ENCODE data around the gene TP53AIP1. TPM values are rescaled to one million over a fixed set of nuclear protein-coding genes. Genes with fewer than 3 reads are reported as not detected.
A peak's percentile ranks its signal among the peaks of the same experiment; 100 is the strongest.

TP53AIP1 gene
- total and polyA plus RNA-seq, 4 experiments from 2014 or later, result not detected

DNA sequence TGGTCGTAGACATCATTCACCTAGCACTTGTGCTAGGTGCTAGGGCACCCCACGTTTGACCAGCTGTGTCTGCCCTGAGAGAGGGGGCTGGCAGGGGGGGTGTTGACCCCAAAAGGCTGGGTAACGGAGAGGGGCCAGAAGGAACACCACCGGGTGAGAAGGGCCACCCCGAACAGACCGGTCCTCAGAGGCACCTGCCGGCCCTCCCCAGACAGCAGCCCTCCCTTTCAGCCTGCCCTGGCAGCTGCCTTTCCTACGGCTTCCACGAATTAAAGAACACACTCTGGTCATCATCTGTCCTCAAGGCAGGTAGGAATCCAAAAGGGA lies 52.5 kb downstream of the TP53AIP1 start:
- DNase-seq, result no peak
- intact Hi-C loops (cut with micrococcal nuclease), result no loop called here
- Mint-ChIP-seq H3K9me3 (peaks cover 0 to 2% (median 0%) of the 10 kb centered on the region in 8 donors), H3K27ac (no peak overlapping the region), H3K27me3 (peaks cover 34 to 46% of the 10 kb centered on the region in 2 donors), H3K4me1 (peaks cover 5 to 24% (median 11%) of the 10 kb centered on the region in 4 donors), H3K4me3 (peak overlapping the region in 6 of 8 donors; percentile 6 to 78 (median 35)), H3K36me3 (no peaks in the 10 kb centered on the region)
- ChIA-PET CTCF (ENCODE audit: partially characterized antibody) (interaction anchor here (1.0 to 4.3 kb wide), 3 partner anchors 9 to 67 kb away, joined by 3 to 18 read pairs (median 4); no protein-coding TSS in a partner anchor), POLR2A (ENCODE audit: partially characterized antibody) (interaction anchor here (0.8 kb wide), 1 partner anchor 9 kb away, joined by 3 read pairs; no protein-coding TSS in a partner anchor)
- no peaks in the 10 kb centered on the region for H3K36me3 ChIP-seq (ENCODE audit: insufficient read depth, low read length)
- peaks cover 27% of the 10 kb centered on the region for H3K27me3 ChIP-seq (ENCODE audit: insufficient read depth, low read length)
- H3K27ac ChIP-seq (ENCODE audit: low read depth, low read length), result no peak overlapping the region
- no peaks in the 10 kb centered on the region for H3K9me3 ChIP-seq (ENCODE audit: control insufficient read depth in 1 of 2, low read length in 2 of 2)
- H3K4me1 ChIP-seq (ENCODE audit: insufficient read depth, low read length), result peaks cover 12% of the 10 kb centered on the region
- no peak overlapping the region for H3K4me3 ChIP-seq (ENCODE audit: low read length in 2 of 2)

DNA sequence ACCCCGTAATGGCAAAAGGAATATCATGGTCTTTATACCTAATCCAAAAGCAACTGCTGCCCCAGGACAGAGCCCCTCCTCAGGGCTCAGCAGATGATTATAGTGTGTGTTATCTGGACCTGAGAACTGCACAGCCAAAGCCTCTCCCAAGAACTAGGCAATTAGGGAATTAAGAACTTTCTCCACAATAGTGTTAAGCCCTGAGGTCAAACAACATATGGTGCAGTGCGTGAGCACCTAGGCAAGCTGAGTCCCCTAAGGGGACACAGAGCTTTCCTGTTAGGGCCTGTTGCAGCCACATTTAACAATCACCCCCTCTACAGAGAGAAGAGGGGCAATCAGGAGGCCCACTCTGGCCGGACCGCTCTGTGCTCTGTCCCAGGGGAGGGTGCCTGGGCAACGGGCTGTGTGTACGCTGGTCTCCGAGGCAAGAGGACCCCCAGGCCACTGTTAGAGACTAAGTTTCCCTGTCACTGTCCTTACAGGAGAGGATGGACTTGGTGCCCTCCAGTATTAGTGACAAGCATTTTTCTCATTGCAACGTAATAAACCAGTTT lies 52.9 kb downstream of the TP53AIP1 start:
- Mint-ChIP-seq H3K36me3 (no peaks in the 10 kb centered on the region), H3K27me3 (peaks cover 34 to 47% of the 10 kb centered on the region in 2 donors), H3K4me3 (peak overlapping the region in 5 of 8 donors; percentile 6 to 78 (median 29)), H3K4me1 (peaks cover 5 to 26% (median 12%) of the 10 kb centered on the region in 4 donors), H3K9me3 (peaks cover 0 to 2% (median 0%) of the 10 kb centered on the region in 8 donors), H3K27ac (peak overlapping the region in 1 of 7 donors; percentile 3)
- ChIA-PET CTCF (ENCODE audit: partially characterized antibody) (interaction anchor here (1.0 to 6.7 kb wide), 4 partner anchors 8 to 67 kb away, joined by 3 to 134 read pairs (median 11); no protein-coding TSS in a partner anchor), POLR2A (ENCODE audit: partially characterized antibody) (interaction anchor here (0.8 kb wide), 1 partner anchor 8 kb away, joined by 3 read pairs; no protein-coding TSS in a partner anchor)
- Histone ChIP-seq H3K36me3 (ENCODE audit: insufficient read depth, low read length) (no peaks in the 10 kb centered on the region), H3K4me3 (ENCODE audit: low read length in 2 of 2) (no peak overlapping the region), H3K27me3 (ENCODE audit: insufficient read depth, low read length) (peaks cover 31% of the 10 kb centered on the region), H3K27ac (ENCODE audit: low read depth, low read length) (no peak overlapping the region), H3K9me3 (ENCODE audit: control insufficient read depth in 1 of 2, low read length in 2 of 2) (no peaks in the 10 kb centered on the region), H3K4me1 (ENCODE audit: insufficient read depth, low read length) (peaks cover 12% of the 10 kb centered on the region)
- DNase-seq, result no peak
- intact Hi-C loops (cut with micrococcal nuclease), result no loop called here

DNA sequence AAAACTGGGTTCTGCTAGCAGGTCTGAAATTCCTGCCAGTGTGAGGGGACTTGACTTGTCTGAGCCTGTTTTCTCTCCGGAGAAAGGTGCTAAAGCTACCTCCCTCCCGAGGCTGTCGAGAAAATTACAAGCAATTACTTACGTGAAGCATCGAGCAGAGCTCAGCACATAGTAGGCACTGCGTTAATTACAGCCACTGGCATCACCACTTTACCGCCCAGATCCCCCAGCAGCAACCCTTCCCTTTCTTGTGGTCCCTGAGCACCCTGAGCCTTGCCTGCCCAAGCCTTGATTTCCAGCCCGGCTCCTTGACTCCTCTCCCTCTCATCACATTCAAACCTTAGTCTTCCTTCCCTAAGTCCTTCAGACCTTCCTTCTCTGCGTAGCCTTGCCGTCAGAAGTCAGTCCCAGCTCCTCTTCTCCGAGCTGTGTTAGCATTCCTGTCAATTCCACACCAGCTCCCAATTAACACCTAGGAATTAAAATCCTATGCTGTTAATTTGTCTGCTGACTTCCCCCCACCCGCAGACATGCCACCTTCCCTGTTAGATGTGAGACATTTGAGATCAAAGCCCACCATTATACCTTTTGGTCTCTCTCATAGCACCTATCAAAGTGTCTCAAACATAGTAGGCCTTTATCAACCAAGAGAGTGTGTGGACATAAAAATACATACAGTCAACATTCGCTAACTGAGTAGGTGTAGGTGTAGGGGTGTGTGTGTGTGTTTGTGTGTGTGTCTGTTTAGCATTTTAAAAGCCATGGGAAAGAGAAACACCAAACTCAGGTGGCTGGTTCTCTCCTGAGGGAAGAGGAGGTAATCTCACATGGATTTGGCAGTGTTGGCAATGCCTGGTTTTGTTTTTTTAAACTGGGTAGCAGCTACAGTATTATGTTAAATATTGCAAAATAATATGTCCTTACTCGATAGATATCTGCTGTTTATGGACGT lies 54.4 kb downstream of the TP53AIP1 start:
- peaks cover 4 to 28% (median 12%) of the 10 kb centered on the region in 4 donors for H3K4me1 Mint-ChIP-seq
- H3K36me3 Mint-ChIP-seq, result no peaks in the 10 kb centered on the region
- intact Hi-C loops (cut with micrococcal nuclease), result no loop called here
- ChIA-PET POLR2A (ENCODE audit: partially characterized antibody) (no interaction called here), CTCF (ENCODE audit: partially characterized antibody) (interaction anchor here (0.6 to 6.7 kb wide), 3 partner anchors 18 to 69 kb away, joined by 3 to 134 read pairs (median 104); no protein-coding TSS in a partner anchor)
- no peak overlapping the region for H3K27ac ChIP-seq (ENCODE audit: low read depth, low read length)
- DNase-seq, result no peak
- no peak overlapping the region for H3K4me3 ChIP-seq (ENCODE audit: low read length in 2 of 2)
- peak overlapping the region in 1 of 7 donors; percentile 5 for H3K27ac Mint-ChIP-seq
- peaks cover 31% of the 10 kb centered on the region for H3K27me3 ChIP-seq (ENCODE audit: insufficient read depth, low read length)
- peaks cover 0 to 2% (median 0%) of the 10 kb centered on the region in 8 donors for H3K9me3 Mint-ChIP-seq
- no peak overlapping the region for H3K4me3 Mint-ChIP-seq
- peaks cover 30 to 46% of the 10 kb centered on the region in 2 donors for H3K27me3 Mint-ChIP-seq
- no peaks in the 10 kb centered on the region for H3K9me3 ChIP-seq (ENCODE audit: control insufficient read depth in 1 of 2, low read length in 2 of 2)
- peaks cover 12% of the 10 kb centered on the region for H3K4me1 ChIP-seq (ENCODE audit: insufficient read depth, low read length)
- no peaks in the 10 kb centered on the region for H3K36me3 ChIP-seq (ENCODE audit: insufficient read depth, low read length)

DNA sequence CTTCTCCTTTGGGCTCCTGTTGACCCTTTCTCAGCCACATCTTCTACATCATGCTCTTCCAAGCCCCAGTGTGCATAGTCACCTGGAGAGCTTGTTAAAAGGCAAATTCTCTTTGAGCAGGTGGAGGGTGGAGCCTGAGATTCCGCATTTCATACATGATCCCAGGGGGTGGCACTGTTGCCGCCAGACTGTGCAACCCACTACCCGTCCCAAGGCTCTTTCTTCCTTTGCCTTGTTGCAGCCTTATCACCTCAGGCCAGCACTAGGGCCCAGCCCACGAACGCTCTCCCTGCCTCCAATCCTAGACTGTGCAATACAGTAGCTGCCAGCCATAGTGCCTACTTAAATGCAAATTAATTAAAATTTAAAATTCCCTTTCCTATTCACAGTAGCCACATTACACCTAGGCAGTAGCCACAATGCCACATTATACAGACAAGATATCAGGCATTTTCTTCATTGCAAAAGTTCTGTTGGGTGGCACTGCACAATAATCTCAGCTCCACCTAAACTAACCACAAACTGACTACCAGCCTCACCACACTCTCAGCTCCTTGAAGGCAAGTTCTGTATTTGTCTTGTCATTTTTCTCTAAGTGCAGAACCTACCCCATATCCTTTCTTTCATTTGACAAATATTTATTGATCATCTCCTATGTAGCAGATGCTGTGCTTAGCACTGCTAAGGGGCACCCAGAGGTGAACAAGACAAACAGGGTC lies 56.1 kb downstream of the TP53AIP1 start:
- no peaks in the 10 kb centered on the region for H3K36me3 ChIP-seq (ENCODE audit: insufficient read depth, low read length)
- H3K4me1 ChIP-seq (ENCODE audit: insufficient read depth, low read length), result peaks cover 11% of the 10 kb centered on the region
- no peaks in the 10 kb centered on the region for H3K9me3 ChIP-seq (ENCODE audit: control insufficient read depth in 1 of 2, low read length in 2 of 2)
- peaks cover 31% of the 10 kb centered on the region for H3K27me3 ChIP-seq (ENCODE audit: insufficient read depth, low read length)
- H3K4me3 Mint-ChIP-seq, result no peak overlapping the region
- intact Hi-C loops (cut with micrococcal nuclease), result no loop called here
- H3K27ac ChIP-seq (ENCODE audit: low read depth, low read length), result no peak overlapping the region
- peaks cover 0 to 2% (median 0%) of the 10 kb centered on the region in 8 donors for H3K9me3 Mint-ChIP-seq
- ChIA-PET POLR2A (ENCODE audit: partially characterized antibody) (no interaction called here), CTCF (ENCODE audit: partially characterized antibody) (interaction anchor here (0.7 to 6.7 kb wide), 10 partner anchors 8 to 716 kb away, joined by 3 to 134 read pairs (median 8); no protein-coding TSS in a partner anchor)
- DNase-seq, result no peak
- no peak overlapping the region for H3K4me3 ChIP-seq (ENCODE audit: low read length in 2 of 2)
- H3K27me3 Mint-ChIP-seq, result peaks cover 29 to 49% of the 10 kb centered on the region in 2 donors
- no peak overlapping the region for H3K27ac Mint-ChIP-seq
- H3K4me1 Mint-ChIP-seq, result peaks cover 4 to 19% (median 9%) of the 10 kb centered on the region in 4 donors
- no peaks in the 10 kb centered on the region for H3K36me3 Mint-ChIP-seq

Other genes with a start within 250 kb of the TP53AIP1 start
- 100 to 1,000 TPM; 112 to 122 TPM for gene FLI1, start 248.8 kb downstream of the TP53AIP1 start, total RNA-seq
- gene FLI1, start 248.8 kb downstream of the TP53AIP1 start, polyA plus RNA-seq, result 10 to 100 TPM; 54.6 to 93.1 TPM
- under 1 TPM in 1 of 2 experiments, not detected in 1; 0.17 TPM for gene KCNJ1, start 75.6 kb downstream of the TP53AIP1 start, total RNA-seq
- gene KCNJ1, start 75.6 kb downstream of the TP53AIP1 start, polyA plus RNA-seq, result under 1 TPM in 1 of 2 donors, not detected in 1; 0.23 TPM
- under 1 TPM; 0.23 to 0.33 TPM for gene KCNJ5, start 51.5 kb downstream of the TP53AIP1 start, total RNA-seq
- not detected for gene KCNJ5, start 51.5 kb downstream of the TP53AIP1 start, polyA plus RNA-seq
- gene ARHGAP32, start 249.5 kb upstream of the TP53AIP1 start, total RNA-seq, result 1 to 10 TPM; 6.5 to 9.6 TPM
- gene ARHGAP32, start 249.5 kb upstream of the TP53AIP1 start, polyA plus RNA-seq, result 1 to 10 TPM in 1 of 2 donors, under 1 TPM in 1; 0.18 to 1.4 TPM

Measured in CD4-positive, alpha-beta memory T cell (primary cell).